GM18502 (cell line): ENCODE results near the gene EFNA4.
A peak's percentile ranks its signal among the peaks of the same experiment; 100 is the strongest.

ENCODE experiments used
- ATAC-seq: cut with Tn5 transposase; IDR thresholded peaks from one replicate; pipeline ENCODE4 v1.9.1; 2021; ENCODE audit warnings: mild to moderate bottlenecking; ENCODE audit not compliant: unreplicated experiment, poor library complexity

Gene EFNA4, protein sequence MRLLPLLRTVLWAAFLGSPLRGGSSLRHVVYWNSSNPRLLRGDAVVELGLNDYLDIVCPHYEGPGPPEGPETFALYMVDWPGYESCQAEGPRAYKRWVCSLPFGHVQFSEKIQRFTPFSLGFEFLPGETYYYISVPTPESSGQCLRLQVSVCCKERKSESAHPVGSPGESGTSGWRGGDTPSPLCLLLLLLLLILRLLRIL

DNA sequence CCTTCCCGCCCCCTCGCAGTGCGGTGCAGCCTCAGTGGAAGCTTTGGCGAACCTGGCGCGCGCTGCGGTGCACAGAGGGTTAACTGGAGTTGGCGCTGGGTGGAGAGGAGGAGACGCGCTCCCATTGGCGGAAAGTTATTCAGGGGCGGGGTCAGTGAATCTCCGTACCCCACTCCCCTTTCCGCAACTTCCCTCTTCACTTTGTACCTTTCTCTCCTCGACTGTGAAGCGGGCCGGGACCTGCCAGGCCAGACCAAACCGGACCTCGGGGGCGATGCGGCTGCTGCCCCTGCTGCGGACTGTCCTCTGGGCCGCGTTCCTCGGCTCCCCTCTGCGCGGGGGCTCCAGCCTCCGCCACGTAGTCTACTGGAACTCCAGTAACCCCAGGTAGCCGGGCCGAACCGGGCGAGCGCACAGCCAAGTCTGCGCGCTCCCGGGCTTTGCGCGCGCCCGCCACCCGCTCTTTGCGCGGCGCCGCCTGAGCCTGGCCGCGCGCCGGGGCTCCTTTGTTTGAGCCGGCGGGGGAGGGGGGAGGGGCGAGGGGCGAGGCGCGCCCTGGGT is at the start of gene EFNA4:
Gene EFNA4 (plus strand): TSS at position 191 of the 561 bp plus-strand sequence. CDS start 84 bp downstream, at position 275.
- ATAC-seq: peak; percentile 77

- ATAC-seq: no peak
Measured at GRCh38 chr1:155014709-155015508, 48.6 kb upstream of the EFNA4 start.

- no peak for ATAC-seq
Measured at GRCh38 chr1:155015527-155016230, 47.9 kb upstream of the EFNA4 start.

- ATAC-seq: no peak
Measured at GRCh38 chr1:155016231-155016831, 47.2 kb upstream of the EFNA4 start.

DNA sequence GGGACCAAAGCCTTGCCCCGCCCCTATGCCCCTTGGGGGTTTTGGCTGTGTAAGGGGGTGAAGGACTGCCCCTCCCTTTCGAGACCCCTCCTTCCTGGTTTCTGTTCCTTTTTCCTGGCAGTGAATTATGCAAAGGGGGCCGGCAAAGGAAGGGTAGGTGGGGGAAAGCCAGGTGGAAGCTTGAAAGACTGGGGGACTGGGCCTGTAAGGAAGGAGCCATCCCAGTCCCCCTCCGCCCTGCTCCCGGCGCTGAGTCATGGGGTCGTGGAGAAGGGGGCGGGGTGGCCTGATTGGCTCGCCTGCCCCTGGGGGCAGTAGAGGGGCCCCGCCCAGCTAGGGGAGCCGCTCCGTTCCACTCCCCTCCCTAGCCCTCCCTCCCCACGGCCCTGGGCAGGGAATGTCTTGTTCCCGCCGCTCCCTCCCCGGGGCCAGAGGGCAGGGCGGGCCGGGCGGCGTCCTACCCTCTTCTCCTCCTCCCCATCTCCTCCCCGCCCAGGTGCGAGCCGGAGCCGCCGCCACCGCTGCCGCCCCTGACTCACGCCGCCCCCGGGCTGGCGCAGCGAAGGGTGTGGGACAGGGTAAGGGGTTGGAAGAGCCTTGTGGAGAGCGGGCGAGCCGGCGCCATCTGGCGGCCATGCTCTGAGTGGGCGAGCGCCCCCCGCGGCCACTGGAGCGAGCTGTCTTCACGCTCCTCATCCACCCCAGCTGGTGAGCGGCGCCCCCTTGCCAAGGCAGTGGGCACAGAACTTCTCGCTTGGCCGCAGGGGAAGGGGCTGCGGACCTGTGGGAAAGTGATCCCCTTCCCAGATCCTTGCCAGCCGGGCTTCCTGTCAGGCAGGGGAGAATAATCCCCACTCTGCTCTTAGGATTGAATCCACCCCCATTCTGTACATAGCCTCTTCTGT is 46.2 kb upstream of the EFNA4 start:
- peak; percentile 81 for ATAC-seq

GRCh38 chr1:155017946-155018316 is 45.6 kb upstream of the EFNA4 start:
- ATAC-seq: no peak

DNA sequence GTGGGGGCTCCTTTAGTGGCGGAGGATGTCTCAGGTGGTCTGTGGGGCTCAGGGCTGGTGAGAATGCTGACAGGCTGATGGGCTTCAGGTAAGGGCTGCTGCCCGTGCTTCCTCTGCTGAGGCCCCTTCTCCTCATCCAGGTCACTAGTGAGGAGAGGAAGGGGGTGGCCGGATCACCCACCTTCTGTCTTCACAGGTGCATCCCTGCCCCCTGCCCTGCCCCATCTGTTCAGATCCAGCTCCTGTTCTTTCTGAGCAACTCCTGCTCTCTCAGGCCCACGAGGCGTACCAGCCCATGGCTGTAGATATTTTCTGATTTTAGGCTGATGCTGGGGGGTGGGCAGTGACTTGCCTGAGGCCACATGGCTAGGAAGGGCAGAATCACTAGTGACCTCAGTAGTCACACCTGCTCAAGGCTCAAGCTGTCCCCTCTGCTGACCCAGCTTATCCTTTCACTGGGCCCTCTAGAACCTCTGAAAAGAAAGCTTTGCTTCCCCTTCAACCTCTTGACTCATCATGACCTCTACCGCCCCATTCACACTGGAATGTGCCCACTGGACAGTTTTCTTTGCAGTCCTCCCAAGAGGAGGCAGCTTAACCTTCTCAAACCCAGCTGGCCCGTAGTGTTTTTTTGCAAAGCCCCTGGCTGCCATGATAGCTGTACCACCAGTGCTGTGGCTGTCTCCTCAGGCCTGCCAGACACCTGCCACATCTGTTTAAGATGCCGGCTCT is 44.8 kb upstream of the EFNA4 start:
- no peak for ATAC-seq

GRCh38 chr1:155019377-155020245 is 43.9 kb upstream of the EFNA4 start:
- ATAC-seq: no peak

DNA sequence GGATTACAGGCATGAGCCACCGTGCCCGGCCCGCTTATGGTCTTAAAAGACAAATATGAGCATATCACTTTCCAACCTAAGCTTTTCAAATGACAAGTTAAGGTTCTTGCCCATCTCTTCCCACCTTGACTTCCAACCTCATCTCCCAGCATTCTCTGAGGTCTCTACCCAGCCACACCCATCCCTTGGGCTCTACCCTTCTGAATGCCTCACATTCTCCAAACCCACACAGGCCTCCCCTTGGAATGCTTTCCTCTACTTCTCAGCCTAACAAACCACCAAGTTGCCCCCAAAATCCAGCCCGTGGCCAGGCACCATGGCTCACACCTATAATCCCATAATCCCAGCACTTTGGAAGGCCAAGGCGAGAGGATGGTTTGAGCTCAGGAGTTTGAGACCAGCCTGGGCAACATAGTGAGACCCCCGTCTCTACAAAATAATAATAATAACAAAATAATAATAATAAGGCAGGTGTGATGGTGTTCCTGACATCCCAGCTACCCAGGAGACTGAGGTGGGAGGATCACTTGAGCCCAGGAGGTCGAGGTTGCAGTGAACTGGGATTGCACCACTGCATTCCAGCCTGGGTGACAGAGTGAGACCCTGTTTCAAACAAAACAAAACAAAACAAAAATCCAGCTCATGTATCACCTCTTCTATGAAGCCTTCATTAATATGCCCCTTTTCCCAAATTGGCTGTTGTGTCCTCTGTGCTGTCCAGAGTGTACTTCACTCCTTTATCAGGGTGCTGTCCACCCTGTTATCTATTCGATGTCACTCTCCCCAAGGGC is 41.2 kb upstream of the EFNA4 start:
- ATAC-seq: no peak

GRCh38 chr1:155022927-155023236 is 40.7 kb upstream of the EFNA4 start:
- no peak for ATAC-seq

DNA sequence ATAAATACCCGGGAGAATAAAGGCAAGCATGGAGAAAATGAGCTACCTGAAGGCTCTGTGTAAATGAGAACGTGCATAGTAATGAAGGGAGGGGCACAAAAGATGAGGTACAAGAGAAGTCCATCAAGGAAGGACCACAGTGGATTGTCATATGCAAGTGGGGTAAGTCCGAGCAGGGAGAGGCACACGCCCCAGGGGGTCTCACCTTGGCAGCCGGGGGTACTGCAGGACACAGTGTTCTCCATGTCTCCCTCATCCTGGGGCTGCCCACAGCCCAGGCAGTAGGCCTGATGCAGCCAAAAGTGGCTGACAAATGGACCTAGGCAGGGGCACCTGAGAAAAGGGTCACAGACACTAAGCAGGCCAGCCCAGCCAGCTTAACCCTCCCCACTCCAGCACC is 39.9 kb upstream of the EFNA4 start:
- ATAC-seq: no peak

GRCh38 chr1:155024315-155024714 is 39.2 kb upstream of the EFNA4 start:
- no peak for ATAC-seq

DNA sequence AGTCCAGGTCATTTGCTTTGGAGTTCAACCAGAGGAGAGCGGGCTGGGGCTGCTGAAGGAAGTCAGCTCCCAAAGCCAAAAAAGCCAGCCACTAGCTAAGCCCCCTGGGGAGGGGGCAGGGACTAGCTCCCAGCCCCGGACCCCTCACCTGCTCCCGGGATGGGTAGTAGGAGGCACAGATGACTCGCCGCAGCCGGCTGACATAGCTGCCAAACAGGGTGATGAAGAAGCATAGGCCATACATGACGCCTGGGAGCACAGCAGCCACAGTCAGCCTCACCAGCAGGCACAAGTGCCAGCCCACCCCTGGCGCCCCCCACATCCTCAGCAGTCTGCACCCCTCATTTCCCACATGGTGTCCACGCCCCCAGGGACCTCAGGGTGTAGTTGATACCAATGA is 37.4 kb upstream of the EFNA4 start:
- ATAC-seq: no peak

DNA sequence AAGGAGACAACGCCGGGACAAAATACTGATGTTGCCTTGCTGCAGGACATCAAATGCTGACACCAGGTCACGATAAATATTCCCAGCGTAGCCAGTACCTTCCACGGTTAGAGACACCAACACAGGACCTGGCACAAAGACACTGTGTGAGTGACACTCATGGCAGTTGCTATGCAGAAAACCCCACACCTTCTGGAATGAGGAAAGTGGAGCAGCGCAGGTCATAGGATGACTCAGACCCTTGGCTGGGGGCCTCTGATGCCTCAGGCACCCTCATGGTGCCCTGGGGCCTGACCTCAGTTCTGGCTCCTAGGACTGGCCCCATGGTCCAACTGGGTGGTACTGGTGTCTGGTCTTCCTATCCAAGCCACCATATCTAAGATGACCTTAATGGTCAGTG is 37.0 kb upstream of the EFNA4 start:
- ATAC-seq: no peak

GRCh38 chr1:155029513-155030242 is 33.9 kb upstream of the EFNA4 start:
- no peak for ATAC-seq

DNA sequence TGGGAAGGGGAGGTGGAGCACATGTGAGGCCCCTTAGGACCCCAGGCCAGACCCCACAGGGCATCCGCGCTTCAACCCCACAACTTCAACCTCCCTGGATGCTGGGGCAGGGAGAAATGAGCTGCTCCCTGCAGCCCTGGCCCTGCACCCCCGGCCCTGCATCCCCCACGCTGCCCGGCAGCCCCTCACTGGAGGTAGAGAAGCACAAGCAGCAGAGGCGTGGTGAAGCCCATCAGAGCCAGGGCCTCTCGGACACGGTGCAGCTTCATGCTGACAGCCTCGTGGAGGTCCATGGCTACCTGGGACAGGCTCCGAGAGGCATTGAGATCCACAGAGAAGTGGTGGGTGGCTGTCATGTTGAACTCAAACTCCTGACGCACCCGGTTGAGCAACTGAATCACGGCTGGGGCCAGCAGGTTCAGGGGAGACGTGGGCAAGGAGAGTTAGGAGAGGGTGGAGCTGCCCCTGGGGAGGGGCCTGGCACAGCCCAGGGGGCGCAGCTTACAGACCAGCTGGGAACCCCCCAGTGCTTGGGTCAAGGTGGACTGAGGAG is 33.2 kb upstream of the EFNA4 start:
- no peak for ATAC-seq

DNA sequence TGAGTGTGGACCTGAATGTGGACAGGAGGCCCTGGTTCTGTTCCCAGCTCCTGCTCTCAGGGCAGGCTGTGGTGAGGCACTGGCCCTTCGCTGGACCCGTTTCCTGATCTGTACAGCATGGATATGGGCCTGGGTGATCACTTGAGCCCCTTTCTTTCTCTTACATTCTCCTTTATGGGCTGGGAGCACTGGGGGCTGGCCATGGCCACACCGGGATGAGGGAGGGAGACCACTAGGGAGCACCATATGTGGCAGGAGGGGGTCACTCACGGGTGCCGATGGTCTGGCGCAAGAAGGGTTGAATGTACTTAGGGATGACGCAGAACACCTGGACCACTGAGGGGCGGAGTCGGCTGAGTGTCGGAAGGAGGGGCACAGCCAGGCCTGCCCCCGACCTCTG is 32.6 kb upstream of the EFNA4 start:
- no peak for ATAC-seq
